Esophagus mucosa (tissue), 1 donor: ENCODE results near the gene PIP4K2B. TPM values are rescaled to one million over a fixed set of nuclear protein-coding genes. Genes with fewer than 3 reads are reported as not detected.
A peak's percentile ranks its signal among the peaks of the same experiment; 100 is the strongest.
"Not testable (repeated sequence)": the region's sequence is repeated elsewhere in the genome, so short reads cannot be mapped to it uniquely, and the experiment has no call there.

ENCODE experiments used
- ATAC-seq: fragments of 200-7000 bp; cut with Tn5 transposase; one replicate; pipeline ENCODE4 v1.9.1; 2020
- total RNA-seq: library from RNA; stranded (reverse); gene quantifications from one replicate; pipeline ENCODE4 v1.2.4, GENCODE V29; 2023
- donor health status: DM: yes; HTN: yes; CAD: no.

The PIP4K2B gene
- total RNA-seq, 1 donor from 2014 or later, result 15.1 TPM

DNA sequence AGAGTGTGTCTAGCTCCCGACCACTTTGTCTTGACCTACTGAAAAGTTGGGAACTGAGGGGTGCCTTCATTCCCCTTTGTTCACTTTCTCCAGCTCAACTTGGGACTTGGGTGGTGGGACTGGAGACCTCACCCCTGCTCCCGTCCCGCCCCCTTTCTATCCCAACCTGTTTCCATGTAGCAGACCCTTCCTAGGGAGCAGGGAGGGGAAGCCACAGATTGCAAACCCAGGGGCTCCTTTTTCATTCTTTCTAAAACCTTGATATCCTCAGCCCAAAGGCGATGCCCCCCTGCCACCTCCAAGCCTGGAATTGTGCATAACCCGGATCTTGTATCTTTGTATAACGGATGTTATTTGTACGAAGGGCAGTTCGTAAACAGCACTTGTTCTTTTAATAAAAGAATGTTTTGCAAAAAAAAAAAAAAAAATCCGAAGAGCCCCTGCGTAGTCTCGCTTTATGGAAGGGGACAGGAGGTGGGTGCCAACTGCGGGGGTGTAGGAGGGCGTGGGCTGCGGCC is 69.9 kb downstream of the PIP4K2B start:
- ATAC-seq, result no peak

GRCh38 chr17:38728290-38728831 is 71.0 kb downstream of the PIP4K2B start:
- no peak for ATAC-seq

DNA sequence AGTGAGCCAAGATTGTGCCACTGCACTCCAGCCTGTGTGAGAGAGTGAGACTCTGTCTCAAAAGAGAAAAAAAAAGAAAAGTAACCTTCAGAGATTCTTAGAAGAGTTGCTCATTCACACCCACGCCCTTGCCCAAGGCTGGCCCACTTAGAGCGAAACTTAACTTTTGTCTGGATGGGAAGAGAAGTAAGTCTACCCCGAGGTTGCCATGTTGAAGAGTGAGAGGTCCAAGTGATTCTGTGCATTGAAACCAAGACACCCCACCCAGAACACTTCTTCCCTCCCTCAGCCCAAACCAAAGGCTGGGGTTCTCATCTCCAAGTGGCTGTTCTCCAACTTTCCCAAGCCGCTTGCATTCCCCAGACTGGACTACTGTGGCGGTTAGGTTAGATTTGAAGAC is 71.6 kb downstream of the PIP4K2B start:
- no peak for ATAC-seq

GRCh38 chr17:38726145-38726544 is 73.2 kb downstream of the PIP4K2B start:
- not testable (repeated sequence) for ATAC-seq

- no peak for ATAC-seq
Observed at GRCh38 chr17:38725066-38725465, 74.3 kb downstream of the PIP4K2B start.

DNA sequence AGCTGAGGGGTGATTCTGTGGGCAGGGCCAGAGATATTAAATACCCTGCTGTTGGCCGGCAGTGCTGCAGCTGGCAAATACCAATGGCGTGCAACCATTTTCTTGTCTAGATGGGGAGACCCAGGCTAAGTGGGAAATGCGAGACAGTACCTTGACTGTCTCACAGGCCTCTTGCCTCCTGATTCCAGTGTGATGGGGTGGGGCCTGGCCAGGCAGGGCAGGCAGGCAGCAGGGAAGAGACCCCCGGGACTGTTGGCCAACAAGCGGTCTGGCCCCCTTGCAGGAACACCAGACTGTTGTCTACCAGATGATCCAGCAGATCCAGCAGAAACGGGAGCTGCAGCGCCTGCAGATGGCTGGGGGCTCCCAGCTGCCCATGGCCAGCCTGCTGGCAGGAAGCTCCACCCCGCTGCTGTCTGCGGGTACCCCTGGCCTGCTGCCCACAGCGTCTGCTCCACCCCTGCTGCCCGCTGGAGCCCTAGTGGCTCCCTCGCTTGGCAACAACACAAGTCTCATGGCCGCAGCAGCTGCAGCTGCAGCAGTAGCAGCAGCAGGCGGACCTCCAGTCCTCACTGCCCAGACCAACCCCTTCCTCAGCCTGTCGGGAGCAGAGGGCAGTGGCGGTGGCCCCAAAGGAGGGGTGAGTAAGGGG is 74.9 kb downstream of the PIP4K2B start:
- ATAC-seq, result no peak

GRCh38 chr17:38721802-38722201 is 77.6 kb downstream of the PIP4K2B start:
- ATAC-seq, result no peak

- no peak for ATAC-seq
Observed at GRCh38 chr17:38720941-38721340, 78.4 kb downstream of the PIP4K2B start.

DNA sequence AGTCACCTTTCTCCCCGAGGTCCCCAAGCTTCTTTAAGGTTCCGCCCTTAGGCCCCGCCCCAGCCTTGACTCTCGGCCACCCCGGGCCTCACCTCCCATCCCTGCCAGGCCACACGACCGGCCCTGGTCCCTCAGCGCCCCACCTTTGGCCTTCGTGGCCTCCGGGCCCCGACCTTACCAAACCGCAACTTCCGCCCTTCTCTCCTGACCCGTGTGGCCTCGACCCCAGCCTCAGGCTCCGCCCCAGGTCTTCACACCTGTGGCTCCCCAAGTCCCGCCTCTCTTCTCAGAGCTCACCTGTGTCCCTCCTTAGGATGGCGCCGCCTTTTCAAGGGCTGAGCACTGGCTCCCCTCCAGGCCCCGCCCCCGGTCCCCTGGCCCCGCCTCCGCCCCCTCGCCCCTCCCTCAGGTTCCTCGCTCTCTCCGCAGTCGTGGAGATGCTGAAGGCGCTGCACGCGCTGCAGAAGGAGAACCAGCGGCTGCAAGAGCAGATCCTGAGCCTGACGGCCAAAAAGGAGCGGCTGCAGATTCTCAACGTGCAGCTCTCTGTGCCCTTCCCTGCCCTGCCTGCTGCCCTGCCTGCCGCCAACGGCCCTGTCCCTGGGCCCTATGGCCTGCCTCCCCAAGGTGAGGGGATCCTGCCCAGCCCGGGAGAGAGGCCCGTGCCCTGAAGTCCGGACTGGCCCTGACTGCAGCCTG is 79.3 kb downstream of the PIP4K2B start:
- no peak for ATAC-seq

DNA sequence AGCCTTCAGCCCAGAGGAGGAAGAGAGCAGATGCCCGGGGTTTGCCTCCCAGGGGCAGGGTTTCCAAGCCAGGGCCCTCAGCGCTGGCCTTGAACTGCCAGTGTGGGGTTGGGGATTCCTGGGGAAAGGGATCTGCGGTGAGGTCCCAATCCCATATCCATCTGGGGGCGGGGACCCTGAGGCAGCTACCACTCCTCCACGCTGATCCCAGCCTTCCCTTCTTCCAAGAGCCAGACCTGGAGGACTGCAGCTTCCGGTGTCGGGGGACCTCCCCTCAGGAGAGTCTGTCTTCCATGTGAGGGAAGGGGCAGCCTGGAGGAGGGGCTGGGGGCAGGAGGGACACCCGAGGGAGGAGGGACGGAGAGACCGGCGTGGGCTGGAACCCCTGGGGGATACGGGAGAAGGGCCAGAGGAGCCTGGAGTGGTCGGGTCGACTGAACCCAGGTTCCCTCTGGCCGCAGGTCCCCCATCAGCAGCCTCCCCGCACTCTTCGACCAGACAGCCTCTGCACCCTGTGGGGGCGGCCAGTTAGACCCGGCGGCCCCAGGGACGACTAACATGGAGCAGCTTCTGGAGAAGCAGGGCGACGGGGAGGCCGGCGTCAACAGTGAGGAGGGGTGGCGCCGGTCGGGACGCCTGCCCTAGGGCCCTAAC is 79.9 kb downstream of the PIP4K2B start:
- ATAC-seq, result peak; percentile 3

DNA sequence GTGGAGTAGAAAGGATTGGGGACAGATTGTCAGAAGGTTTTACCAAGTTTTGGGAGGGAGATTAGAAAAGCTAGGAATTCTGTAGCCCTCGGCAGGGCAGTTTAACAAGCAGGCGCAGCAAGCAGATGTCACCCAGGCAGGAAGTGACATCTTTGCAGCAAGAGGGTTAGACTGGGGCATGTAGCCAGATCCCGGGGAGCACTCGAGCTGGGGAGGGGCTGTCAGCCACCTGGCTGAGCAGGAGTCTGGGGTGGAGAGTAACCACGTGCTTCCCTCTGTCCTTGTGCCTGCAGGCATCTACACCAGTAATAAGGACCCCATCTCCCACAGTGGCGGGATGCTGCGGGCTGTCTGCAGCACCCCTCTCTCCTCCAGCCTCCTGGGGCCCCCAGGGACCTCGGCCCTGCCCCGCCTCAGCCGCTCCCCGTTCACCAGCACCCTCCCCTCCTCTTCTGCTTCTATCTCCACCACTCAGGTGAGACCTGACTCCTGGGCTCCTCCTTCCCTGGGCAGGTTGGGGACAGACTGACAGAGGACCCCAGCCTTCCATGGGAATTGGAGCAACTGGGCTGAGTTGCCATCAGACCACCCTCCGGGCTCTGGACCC is 82.1 kb downstream of the PIP4K2B start:
- no peak for ATAC-seq

DNA sequence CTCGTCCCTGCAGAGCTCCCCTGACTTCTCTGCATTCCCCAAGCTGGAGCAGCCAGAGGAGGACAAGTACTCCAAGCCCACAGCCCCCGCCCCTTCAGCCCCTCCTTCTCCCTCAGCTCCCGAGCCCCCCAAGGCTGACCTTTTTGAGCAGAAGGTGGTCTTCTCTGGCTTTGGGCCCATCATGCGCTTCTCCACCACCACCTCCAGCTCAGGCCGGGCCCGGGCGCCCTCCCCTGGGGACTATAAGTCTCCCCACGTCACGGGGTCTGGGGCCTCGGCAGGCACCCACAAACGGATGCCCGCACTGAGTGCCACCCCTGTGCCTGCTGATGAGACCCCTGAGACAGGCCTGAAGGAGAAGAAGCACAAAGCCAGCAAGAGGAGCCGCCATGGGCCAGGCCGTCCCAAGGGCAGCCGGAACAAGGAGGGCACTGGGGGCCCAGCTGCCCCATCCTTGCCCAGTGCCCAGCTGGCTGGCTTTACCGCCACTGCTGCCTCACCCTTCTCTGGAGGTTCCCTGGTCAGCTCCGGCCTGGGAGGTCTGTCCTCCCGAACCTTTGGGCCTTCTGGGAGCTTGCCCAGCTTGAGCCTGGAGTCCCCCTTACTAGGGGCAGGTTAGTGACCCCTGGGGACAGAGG is 82.9 kb downstream of the PIP4K2B start:
- no peak for ATAC-seq

Other genes starting within 250 kb of the PIP4K2B start
- gene SRCIN1, start 193.6 kb downstream of the PIP4K2B start, total RNA-seq, result 6.6 TPM
- 4.9 TPM for gene EPOP, start 124.6 kb downstream of the PIP4K2B start, total RNA-seq
- gene MLLT6, start 94.3 kb downstream of the PIP4K2B start, total RNA-seq, result 40.2 TPM
- 28.6 TPM for gene CISD3, start 69.2 kb downstream of the PIP4K2B start, total RNA-seq
- gene PCGF2, start 51.2 kb downstream of the PIP4K2B start, total RNA-seq, result 18.0 TPM
- gene PSMB3, start 46.8 kb downstream of the PIP4K2B start, total RNA-seq, result 179 TPM
- gene CWC25, start 25.8 kb upstream of the PIP4K2B start, total RNA-seq, result 10.9 TPM
- gene RPL23, start 54.2 kb upstream of the PIP4K2B start, total RNA-seq, result 1,222 TPM
- 50.0 TPM for gene LASP1, start 70.5 kb upstream of the PIP4K2B start, total RNA-seq
- gene FBXO47, start 167.8 kb upstream of the PIP4K2B start, total RNA-seq, result not detected